Smooth muscle cell (in vitro differentiated cells): Measurements from ENCODE around the gene PXDC1. TPM values are rescaled to one million over a fixed set of nuclear protein-coding genes. Genes with fewer than 3 reads are reported as not detected.
"Not testable (repeated sequence)": the region's sequence is repeated elsewhere in the genome, so short reads cannot be mapped to it uniquely, and the experiment has no call there.

Experiments used
- DNase-seq: peaks from one replicate; lab custom pipeline; 2025; ENCODE audit not compliant: unreplicated experiment; lab: John Stamatoyannopoulos, UW
- H2AFZ ChIP-seq: fragments of 200-600 bp; sonication (generic); 2 replicates; pipeline ENCODE4 v1.6.0; 2016; ENCODE audit warnings: antibody characterized with exemption, low read depth, mild to moderate bottlenecking
- H3F3A ChIP-seq: fragments of 200-600 bp; sonication (generic); 2 replicates; pipeline ENCODE4 v1.6.0; 2017; ENCODE audit warnings: antibody characterized with exemption, low read depth
- H3K27ac ChIP-seq: fragments of 200-600 bp; sonication (generic); 2 replicates; pipeline ENCODE4 v1.5.1; 2016; ENCODE audit warnings: low read depth, mild to moderate bottlenecking
- H3K27me3 ChIP-seq: fragments of 200-600 bp; sonication (generic); 2 replicates; pipeline ENCODE4 v1.6.1; 2016; ENCODE audit warnings: low read depth, mild to moderate bottlenecking
- H3K36me3 ChIP-seq: fragments of 200-600 bp; sonication (generic); 2 replicates; pipeline ENCODE4 v1.5.1; 2016; ENCODE audit warnings: low read depth
- H3K4me1 ChIP-seq: fragments of 200-600 bp; sonication (generic); 2 replicates; pipeline ENCODE4 v1.5.1; 2016; ENCODE audit warnings: low read depth
- H3K4me2 ChIP-seq: fragments of 200-600 bp; sonication (generic); 2 replicates; pipeline ENCODE4 v1.6.0; 2016; ENCODE audit warnings: mild to moderate bottlenecking
- H3K4me3 ChIP-seq: fragments of 200-600 bp; sonication (generic); 2 replicates; pipeline ENCODE4 v1.5.1; 2016; ENCODE audit warnings: mild to moderate bottlenecking
- H3K79me2 ChIP-seq: fragments of 200-600 bp; sonication (generic); 2 replicates; pipeline ENCODE4 v1.6.0; 2016; ENCODE audit warnings: low read depth, mild to moderate bottlenecking
- H3K9ac ChIP-seq: fragments of 200-600 bp; sonication (generic); 2 replicates; pipeline ENCODE4 v1.6.0; 2016; ENCODE audit warnings: low read depth
- H3K9me3 ChIP-seq: fragments of 200-600 bp; sonication (generic); replicated peaks from 2 replicates; pipeline ENCODE4 v1.5.1; 2016; ENCODE audit warnings: low read depth
- H4K20me1 ChIP-seq: fragments of 200-600 bp; sonication (generic); 2 replicates; pipeline ENCODE4 v1.6.0; 2016; ENCODE audit warnings: low read depth
- CTCF ChIP-seq: fragments of 200-600 bp; sonication (generic); IDR thresholded peaks from 2 replicates; pipeline ENCODE4 v1.5.1; 2017; ENCODE audit warnings: borderline replicate concordance, mild to moderate bottlenecking, antibody characterized with exemption; ENCODE audit not compliant: insufficient read depth, poor library complexity, severe bottlenecking
- WGBS: methylation state at CpG from one replicate; pipeline ENCODE4 v1.1.7; 2016; ENCODE audit warnings: low lambda C conversion rate; 5-methylcytosine and 5-hydroxymethylcytosine counted together
- polyA plus RNA-seq: library from polyadenylated mRNA; unstranded; fragments of >200 nt; fragmentation: Nextera tagmentation; extraction: Ambion mirVana; gene quantifications from 2 replicates; pipeline ENCODE4 v1.2.1, GENCODE V29; 2016
- total RNA-seq: library from RNA; depleted of rRNA; stranded (reverse); fragments of >200 nt; gene quantifications from 2 replicates; pipeline ENCODE4 v1.2.3, GENCODE V29; 2014

The PXDC1 gene
- total and polyA plus RNA-seq, 2 experiments from 2014 or later = 49.1 to 78.6 TPM

- H3K9ac ChIP-seq = no peak overlapping the region
- no peaks in the 10 kb centered on the region for H3K36me3 ChIP-seq
- H3K27me3 ChIP-seq = no peaks in the 10 kb centered on the region
- peaks cover 10% of the 10 kb centered on the region for H3K4me1 ChIP-seq
- WGBS = 85% methylated on average over 2 of the region's 2 CpGs
- H3K9me3 ChIP-seq = no peaks in the 10 kb centered on the region
- H3K79me2 ChIP-seq = no peaks in the 10 kb centered on the region
- peaks cover 9% of the 10 kb centered on the region for H3F3A ChIP-seq
- no peak for TF ChIP-seq CTCF
- no peaks in the 10 kb centered on the region for H4K20me1 ChIP-seq
- peak overlapping the region; percentile 78 for H3K27ac ChIP-seq
- no peak overlapping the region for H3K4me3 ChIP-seq
- H2AFZ ChIP-seq = no peak overlapping the region
- no peak overlapping the region for H3K4me2 ChIP-seq
- DNase-seq = no peak
Measured at GRCh38 chr6:3768502-3768901, 17.0 kb upstream of the PXDC1 start.

DNA sequence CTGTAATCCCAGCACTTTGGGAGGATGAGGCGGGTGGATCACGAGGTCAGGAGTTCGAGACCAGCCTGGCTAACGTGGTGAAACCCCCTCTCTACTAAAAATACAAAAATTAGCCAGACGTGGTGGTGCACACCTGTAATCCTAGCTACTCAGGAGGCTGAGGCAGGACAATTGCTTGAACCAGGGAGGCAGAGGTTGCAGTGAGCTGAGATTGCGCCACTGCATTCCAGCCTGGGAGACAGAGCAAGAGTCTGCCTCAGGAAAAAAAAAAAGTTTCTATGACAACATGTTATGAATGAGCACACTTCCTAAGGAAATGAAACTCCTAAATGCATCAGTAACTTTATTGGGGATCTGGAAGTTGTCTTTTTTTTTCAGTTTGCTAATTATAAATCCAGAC lies 16.0 kb upstream of the PXDC1 start:
- not testable (repeated sequence) for H3F3A ChIP-seq, H3K27me3 ChIP-seq, H4K20me1 ChIP-seq, H3K36me3 ChIP-seq, H3K79me2 ChIP-seq, H3K9me3 ChIP-seq, DNase-seq, H2AFZ ChIP-seq, H3K9ac ChIP-seq, H3K4me3 ChIP-seq
- WGBS = 87% methylated on average over 6 of the region's 6 CpGs
- Histone ChIP-seq H3K27ac (peak overlapping the region; percentile 78), H3K4me1 (peaks cover 10% of the 10 kb centered on the region), H3K4me2 (peak overlapping the region; percentile 19)

DNA sequence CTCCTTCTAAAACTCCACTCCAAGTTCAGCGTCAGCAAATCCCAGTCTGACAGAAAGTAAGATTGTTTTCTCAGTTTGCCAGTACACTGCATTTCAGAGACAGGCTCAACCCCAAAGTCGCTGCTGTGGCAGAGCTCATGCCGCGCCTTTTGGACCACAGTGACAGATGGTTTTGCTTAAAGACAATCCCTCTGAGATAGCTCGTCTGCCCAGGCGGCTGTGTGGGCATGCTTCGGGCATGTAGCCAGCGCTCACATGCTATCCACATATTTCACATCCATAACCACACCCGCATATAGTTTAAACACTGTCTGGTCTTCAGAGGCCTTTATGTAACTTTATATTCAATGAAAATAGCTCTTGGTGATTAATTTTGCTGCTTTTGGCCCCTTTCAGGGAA lies 14.7 kb upstream of the PXDC1 start:
- Histone ChIP-seq H3K4me1 (peaks cover 10% of the 10 kb centered on the region), H3K4me2 (peak overlapping the region; percentile 20), H4K20me1 (no peaks in the 10 kb centered on the region), H3K27ac (peak overlapping the region; percentile 78), H3K79me2 (no peaks in the 10 kb centered on the region), H2AFZ (no peak overlapping the region), H3K36me3 (no peaks in the 10 kb centered on the region), H3F3A (peaks cover 9% of the 10 kb centered on the region), H3K9ac (no peak overlapping the region), H3K9me3 (no peaks in the 10 kb centered on the region), H3K4me3 (no peak overlapping the region), H3K27me3 (no peaks in the 10 kb centered on the region)
- WGBS = 19% methylated on average over 9 of the region's 9 CpGs
- peak; percentile 12 for DNase-seq
- no peak for TF ChIP-seq CTCF

DNA sequence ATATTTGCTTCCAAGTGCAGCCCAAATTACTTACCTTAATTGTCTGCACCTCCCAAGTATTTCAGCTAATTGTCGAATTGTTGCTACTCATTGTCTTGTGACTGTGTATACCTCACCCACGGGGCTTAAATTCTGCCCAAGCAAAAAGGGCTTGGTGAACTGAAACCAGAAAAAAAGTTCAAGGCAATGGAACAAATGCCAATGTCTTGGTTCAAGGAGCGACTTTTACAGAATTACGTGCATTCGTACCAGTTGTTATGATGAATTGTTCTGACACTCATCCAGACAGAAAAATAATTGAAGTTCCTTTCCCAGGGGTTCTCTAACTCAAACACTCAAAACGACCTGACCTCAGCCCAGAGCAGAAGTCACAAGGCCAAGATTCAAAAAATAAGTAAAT lies 13.9 kb upstream of the PXDC1 start:
- Histone ChIP-seq H3K9ac (no peak overlapping the region), H3F3A (peaks cover 11% of the 10 kb centered on the region), H3K9me3 (no peaks in the 10 kb centered on the region), H3K27ac (peak overlapping the region; percentile 78), H4K20me1 (no peaks in the 10 kb centered on the region), H3K79me2 (no peaks in the 10 kb centered on the region), H2AFZ (no peak overlapping the region), H3K27me3 (no peaks in the 10 kb centered on the region), H3K4me1 (peaks cover 7% of the 10 kb centered on the region), H3K4me2 (peak overlapping the region; percentile 20), H3K36me3 (no peaks in the 10 kb centered on the region), H3K4me3 (no peak overlapping the region)
- TF ChIP-seq CTCF = no peak
- no peak for DNase-seq
- 83% methylated on average over 6 of the region's 6 CpGs for WGBS
